ENCODE measurements around the gene PNMA6E. TPM values are rescaled to one million over a fixed set of nuclear protein-coding genes. Genes with fewer than 3 reads are reported as not detected.

PNMA6E gene
- total RNA-seq, 2 experiments from 2014 or later = not detected

DNA sequence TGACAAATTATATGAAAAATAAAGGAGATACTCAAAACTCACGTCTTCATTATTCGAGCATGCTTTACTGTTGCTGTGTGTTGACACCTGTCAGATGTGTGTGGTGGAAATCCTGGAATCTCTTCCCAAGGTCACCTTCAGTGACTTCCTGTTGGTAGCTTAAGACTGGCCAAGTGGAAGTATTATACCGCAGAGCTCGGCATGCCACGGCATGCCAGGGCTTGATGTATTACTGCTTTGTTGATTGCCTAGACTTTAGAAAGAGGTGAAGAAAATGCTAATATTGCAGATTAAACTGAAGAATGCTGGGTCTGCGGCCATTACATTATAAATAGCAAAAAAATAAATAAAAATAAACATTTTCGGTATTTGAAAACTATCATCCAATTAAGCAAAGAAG is 40.1 kb upstream of the PNMA6E start:
- no peak overlapping the region for H3K27ac Mint-ChIP-seq
- ChIA-PET CTCF (interaction anchor here (0.9 kb wide), 1 partner anchor 409 kb away, joined by 3 read pairs; no protein-coding TSS in a partner anchor), POLR2A (no interaction called here)
- intact Hi-C loops (cut with micrococcal nuclease) = no loop called here
- ATAC-seq = no peak
- no peaks in the 10 kb centered on the region for H3K9me3 Mint-ChIP-seq
- no peak for DNase-seq
- no peaks in the 10 kb centered on the region for H3K4me1 Mint-ChIP-seq (ENCODE audit: low read depth)
- TF ChIP-seq CTCF (IDR thresholded peaks at IDR 0.05) = no peak
- no peaks in the 10 kb centered on the region for H3K36me3 Mint-ChIP-seq (ENCODE audit: low read depth)
- H3K27me3 Mint-ChIP-seq = peaks cover 4% of the 10 kb centered on the region
- no peak overlapping the region for H3K4me3 Mint-ChIP-seq

DNA sequence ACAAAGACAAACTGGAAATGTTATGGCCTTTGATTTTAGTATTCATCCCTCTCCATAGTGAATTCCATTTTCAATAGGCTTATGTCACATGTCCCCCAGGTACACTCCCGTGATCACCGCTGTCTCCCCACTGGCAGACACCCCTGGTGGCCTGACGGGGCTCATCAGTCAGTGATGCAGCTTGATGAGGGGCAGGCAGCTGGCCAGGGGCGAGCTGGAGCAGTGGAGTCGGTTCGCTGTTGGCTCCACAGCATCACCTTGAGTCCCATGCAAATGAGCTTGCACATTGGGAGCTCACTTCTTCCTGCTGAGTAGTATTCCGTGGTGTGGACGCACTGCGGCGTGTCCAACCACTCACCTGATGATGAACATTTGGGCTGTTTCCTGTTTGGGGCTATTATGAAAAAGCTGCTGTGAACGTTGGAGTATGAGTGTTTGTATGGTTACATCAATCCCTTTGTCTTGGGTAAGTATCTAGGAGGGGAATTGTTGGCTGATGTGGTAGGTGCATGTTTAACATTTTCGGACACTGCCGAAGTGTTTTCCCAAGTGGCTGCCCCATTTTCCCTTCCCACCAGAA is 39.5 kb upstream of the PNMA6E start:
- H3K27me3 Mint-ChIP-seq = peaks cover 4% of the 10 kb centered on the region
- no peak overlapping the region for H3K27ac Mint-ChIP-seq
- H3K9me3 Mint-ChIP-seq = no peaks in the 10 kb centered on the region
- no peak overlapping the region for H3K4me3 Mint-ChIP-seq
- no peak for TF ChIP-seq CTCF (IDR thresholded peaks at IDR 0.05)
- ChIA-PET POLR2A (no interaction called here), CTCF (interaction anchor here (0.9 kb wide), 1 partner anchor 409 kb away, joined by 3 read pairs; no protein-coding TSS in a partner anchor)
- DNase-seq = no peak
- no peaks in the 10 kb centered on the region for H3K4me1 Mint-ChIP-seq (ENCODE audit: low read depth)
- no peaks in the 10 kb centered on the region for H3K36me3 Mint-ChIP-seq (ENCODE audit: low read depth)
- intact Hi-C loops (cut with micrococcal nuclease) = no loop called here
- ATAC-seq = no peak

DNA sequence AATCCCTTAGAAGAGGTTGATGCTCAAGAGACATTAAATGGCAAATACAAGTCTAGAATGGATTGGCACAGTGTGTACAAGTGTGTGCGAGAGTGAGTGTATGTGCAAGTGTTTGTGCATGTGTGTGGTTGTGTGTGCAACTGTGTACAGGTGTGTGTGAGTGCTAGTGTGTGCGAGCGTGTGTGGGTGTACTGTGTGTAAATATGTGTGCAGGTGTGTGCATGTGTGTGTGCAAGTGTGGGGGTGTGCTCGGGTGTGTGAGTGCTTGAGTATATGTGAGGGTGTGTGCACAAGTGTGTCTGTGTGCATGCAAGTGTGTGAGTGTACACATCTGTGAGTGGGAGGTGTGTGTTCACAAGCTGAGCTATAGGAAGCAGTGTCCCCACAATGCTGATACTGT is 38.8 kb upstream of the PNMA6E start:
- no peak for TF ChIP-seq CTCF (IDR thresholded peaks at IDR 0.05)
- DNase-seq = no peak
- H3K9me3 Mint-ChIP-seq = no peaks in the 10 kb centered on the region
- no peak overlapping the region for H3K4me3 Mint-ChIP-seq
- peaks cover 4% of the 10 kb centered on the region for H3K27me3 Mint-ChIP-seq
- intact Hi-C loops (cut with micrococcal nuclease) = no loop called here
- H3K4me1 Mint-ChIP-seq (ENCODE audit: low read depth) = no peaks in the 10 kb centered on the region
- H3K27ac Mint-ChIP-seq = no peak overlapping the region
- no peaks in the 10 kb centered on the region for H3K36me3 Mint-ChIP-seq (ENCODE audit: low read depth)
- ChIA-PET CTCF (no interaction called here), POLR2A (no interaction called here)
- ATAC-seq = no peak

DNA sequence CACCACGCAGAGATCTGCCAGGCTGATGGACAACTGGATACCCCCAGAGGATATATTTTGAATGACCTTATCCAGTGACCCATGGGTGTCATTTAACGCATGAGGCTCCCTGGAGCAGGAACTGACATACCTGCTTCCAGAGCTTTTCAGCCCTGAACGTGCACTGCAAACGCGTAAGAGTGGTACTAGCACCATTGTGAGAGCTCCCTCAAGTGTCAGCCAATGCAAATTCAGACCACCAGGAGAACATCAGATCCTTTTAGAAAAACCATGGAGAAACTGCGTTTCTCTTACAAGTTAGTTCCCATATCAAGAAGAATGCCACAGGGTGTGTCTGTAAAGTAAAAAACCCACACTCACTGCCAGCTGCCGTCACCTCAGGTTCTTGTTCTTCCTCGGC is 37.4 kb upstream of the PNMA6E start:
- ChIA-PET POLR2A (no interaction called here), CTCF (interaction anchor here (1.5 to 2.0 kb wide), 3 partner anchors 22 to 497 kb away, joined by 3 to 7 read pairs (median 7); no protein-coding TSS in a partner anchor)
- no peak overlapping the region for H3K27ac Mint-ChIP-seq
- no peaks in the 10 kb centered on the region for H3K4me1 Mint-ChIP-seq (ENCODE audit: low read depth)
- H3K27me3 Mint-ChIP-seq = peaks cover 4% of the 10 kb centered on the region
- intact Hi-C loops (cut with micrococcal nuclease) = no loop called here
- DNase-seq (peak; percentile 12), ATAC-seq (no peak)
- H3K9me3 Mint-ChIP-seq = no peaks in the 10 kb centered on the region
- H3K36me3 Mint-ChIP-seq (ENCODE audit: low read depth) = no peaks in the 10 kb centered on the region
- TF ChIP-seq CTCF (IDR thresholded peaks at IDR 0.05) = no peak
- H3K4me3 Mint-ChIP-seq = no peak overlapping the region

- DNase-seq = no peak
- no peak for TF ChIP-seq CTCF (IDR thresholded peaks at IDR 0.05)
- no peak for ATAC-seq
- Mint-ChIP-seq H3K36me3 (ENCODE audit: low read depth) (no peaks in the 10 kb centered on the region), H3K9me3 (no peaks in the 10 kb centered on the region), H3K27me3 (peaks cover 4% of the 10 kb centered on the region), H3K4me1 (ENCODE audit: low read depth) (no peaks in the 10 kb centered on the region), H3K4me3 (no peak overlapping the region), H3K27ac (no peak overlapping the region)
- intact Hi-C loops (cut with micrococcal nuclease) = no loop called here
- ChIA-PET POLR2A (no interaction called here), CTCF (no interaction called here)
Observed at GRCh38 chrX:153435845-153436244, 34.7 kb upstream of the PNMA6E start.
